GM12873 (cell line): ENCODE measurements around the gene TFDP2.

Experiments used
- TF ChIP-seq, protein P1 (sequence below): IDR thresholded peaks from 2 replicates; pipeline ENCODE4 v1.5.1; 2012; ENCODE audit warnings: low read depth, mild to moderate bottlenecking, moderate library complexity, low read length, control low read depth; ENCODE audit not compliant: insufficient read depth; ENCODE audit errors: missing control alignments

TFDP2 gene

GRCh38 chr3:142148792-142149672 lies at the start of gene TFDP2:
TFDP2 (minus strand) TSS chr3:142149544; CDS start chr3:142101749, 47,795 bp downstream.
- TF ChIP-seq, protein P1, sequence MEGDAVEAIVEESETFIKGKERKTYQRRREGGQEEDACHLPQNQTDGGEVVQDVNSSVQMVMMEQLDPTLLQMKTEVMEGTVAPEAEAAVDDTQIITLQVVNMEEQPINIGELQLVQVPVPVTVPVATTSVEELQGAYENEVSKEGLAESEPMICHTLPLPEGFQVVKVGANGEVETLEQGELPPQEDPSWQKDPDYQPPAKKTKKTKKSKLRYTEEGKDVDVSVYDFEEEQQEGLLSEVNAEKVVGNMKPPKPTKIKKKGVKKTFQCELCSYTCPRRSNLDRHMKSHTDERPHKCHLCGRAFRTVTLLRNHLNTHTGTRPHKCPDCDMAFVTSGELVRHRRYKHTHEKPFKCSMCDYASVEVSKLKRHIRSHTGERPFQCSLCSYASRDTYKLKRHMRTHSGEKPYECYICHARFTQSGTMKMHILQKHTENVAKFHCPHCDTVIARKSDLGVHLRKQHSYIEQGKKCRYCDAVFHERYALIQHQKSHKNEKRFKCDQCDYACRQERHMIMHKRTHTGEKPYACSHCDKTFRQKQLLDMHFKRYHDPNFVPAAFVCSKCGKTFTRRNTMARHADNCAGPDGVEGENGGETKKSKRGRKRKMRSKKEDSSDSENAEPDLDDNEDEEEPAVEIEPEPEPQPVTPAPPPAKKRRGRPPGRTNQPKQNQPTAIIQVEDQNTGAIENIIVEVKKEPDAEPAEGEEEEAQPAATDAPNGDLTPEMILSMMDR: no peak

- TF ChIP-seq, protein P1: no peak
These were observed 39.5 kb upstream of the TFDP2 start for GRCh38 chr3:142188846-142189245.

GRCh38 chr3:142180761-142181362 lies 31.5 kb upstream of the TFDP2 start:
- TF ChIP-seq, protein P1: peak; percentile 58

DNA sequence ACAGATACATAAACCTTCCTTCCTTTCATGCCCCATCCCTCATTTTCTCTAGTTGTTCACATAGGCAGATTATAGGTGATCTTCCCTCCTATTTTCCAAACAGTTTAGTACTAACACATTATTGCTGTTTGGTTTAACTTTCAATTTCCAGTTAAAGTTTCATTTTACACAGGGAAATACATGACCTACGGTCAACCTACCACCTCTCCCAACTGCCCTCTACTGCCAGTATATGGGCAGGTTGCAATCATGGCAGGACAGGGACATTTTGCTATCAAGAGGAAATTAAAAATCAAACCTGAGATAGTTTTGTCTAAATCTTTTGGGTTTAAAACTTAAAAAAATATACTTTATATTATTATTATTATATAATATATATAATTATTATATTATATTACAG lies 26.1 kb upstream of the TFDP2 start:
- TF ChIP-seq, protein P1: no peak

DNA sequence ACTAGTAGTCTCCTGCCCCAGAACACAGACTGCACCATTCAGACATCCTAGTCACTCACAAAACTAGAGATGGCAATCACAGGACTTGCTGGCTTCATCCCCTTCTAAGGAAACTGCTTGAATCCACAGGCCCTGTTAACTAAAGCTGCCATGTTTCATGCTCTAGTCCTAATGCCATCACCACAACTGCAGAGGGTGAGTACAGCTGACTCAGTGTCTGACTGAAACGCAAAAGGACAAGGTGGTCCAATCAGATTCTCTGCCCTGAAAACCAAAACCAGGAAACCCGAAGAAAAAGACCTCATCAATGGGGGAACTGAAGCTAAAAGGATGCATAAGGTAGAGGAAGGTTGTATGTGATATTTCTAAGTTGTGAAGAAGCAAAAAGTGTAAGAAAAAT lies 25.2 kb upstream of the TFDP2 start:
- TF ChIP-seq, protein P1: no peak

GRCh38 chr3:142168514-142168913 lies 19.2 kb upstream of the TFDP2 start:
- TF ChIP-seq, protein P1: no peak

DNA sequence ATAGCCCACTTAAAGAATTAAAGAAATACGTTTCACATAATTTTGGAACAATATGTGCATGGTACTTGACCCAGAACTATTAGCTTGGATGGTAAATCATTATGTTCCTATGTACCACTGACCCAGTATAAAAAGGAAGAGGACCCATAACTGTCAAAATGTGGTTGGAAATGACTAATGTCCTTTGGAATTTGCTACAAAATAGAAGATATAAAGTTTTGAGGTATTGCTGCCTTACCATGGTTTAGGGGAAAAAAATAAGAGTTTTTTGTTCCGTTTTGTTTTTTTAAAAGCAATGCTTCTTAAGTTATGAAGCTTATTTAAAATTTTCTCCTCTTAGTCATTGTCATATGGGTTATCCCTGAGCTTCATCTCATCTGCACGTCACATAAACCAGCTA lies 15.8 kb upstream of the TFDP2 start:
- TF ChIP-seq, protein P1: no peak
